NB4 (cell line): ENCODE results near the gene CASZ1.

Experiments
- DNase-seq: peaks from one replicate; pipeline ENCODE4 v3.0.0; 2010; ENCODE audit warnings: low read depth
- H3K4me3 ChIP-seq: one replicate; pipeline ENCODE4 v1.5.1; 2011; ENCODE audit warnings: mild to moderate bottlenecking, low read depth, low read length, moderate library complexity
- MYC ChIP-seq: IDR thresholded peaks from 2 replicates; pipeline ENCODE4 v1.6.1; 2011; ENCODE audit warnings: low read depth, low read length
- POLR2A ChIP-seq: IDR thresholded peaks from 2 replicates; pipeline ENCODE4 v1.6.1; 2011; ENCODE audit warnings: mild to moderate bottlenecking; ENCODE audit not compliant: insufficient read length; ENCODE audit errors: extremely low read depth
- TF ChIP-seq, protein P1 (sequence below): IDR thresholded peaks from one replicate; pipeline ENCODE4 v1.5.1; 2012; ENCODE audit warnings: low read depth, low read length
- TF ChIP-seq, protein P2 (sequence below): IDR thresholded peaks from 2 replicates; pipeline ENCODE4 v1.6.1; 2011; ENCODE audit warnings: low read depth, low read length

The CASZ1 gene

DNA sequence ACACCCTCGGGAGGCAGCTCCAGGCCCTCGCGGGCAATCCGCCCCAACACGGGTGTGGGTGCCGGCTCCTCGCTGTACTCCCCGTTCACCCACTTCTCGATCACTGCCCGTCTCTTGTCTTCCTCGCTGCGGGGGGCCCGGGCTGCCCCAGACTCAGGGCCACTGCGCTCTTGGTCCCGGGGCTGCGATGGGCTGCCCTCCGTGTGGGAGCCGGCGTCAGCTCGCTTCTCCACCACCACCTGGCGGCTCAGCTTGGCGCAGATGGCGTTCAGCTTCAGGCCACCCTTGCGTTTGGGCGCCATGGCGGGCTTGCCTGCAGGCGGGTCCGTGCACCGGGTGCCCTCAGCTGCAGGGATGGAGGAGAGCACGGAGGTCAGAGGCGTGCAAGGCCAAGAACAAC is 131.2 kb downstream of the CASZ1 start:
- TF ChIP-seq POLR2A = no peak
- no peak for TF ChIP-seq MYC
- TF ChIP-seq, protein P1, sequence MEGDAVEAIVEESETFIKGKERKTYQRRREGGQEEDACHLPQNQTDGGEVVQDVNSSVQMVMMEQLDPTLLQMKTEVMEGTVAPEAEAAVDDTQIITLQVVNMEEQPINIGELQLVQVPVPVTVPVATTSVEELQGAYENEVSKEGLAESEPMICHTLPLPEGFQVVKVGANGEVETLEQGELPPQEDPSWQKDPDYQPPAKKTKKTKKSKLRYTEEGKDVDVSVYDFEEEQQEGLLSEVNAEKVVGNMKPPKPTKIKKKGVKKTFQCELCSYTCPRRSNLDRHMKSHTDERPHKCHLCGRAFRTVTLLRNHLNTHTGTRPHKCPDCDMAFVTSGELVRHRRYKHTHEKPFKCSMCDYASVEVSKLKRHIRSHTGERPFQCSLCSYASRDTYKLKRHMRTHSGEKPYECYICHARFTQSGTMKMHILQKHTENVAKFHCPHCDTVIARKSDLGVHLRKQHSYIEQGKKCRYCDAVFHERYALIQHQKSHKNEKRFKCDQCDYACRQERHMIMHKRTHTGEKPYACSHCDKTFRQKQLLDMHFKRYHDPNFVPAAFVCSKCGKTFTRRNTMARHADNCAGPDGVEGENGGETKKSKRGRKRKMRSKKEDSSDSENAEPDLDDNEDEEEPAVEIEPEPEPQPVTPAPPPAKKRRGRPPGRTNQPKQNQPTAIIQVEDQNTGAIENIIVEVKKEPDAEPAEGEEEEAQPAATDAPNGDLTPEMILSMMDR = no peak
- TF ChIP-seq, protein P2, sequence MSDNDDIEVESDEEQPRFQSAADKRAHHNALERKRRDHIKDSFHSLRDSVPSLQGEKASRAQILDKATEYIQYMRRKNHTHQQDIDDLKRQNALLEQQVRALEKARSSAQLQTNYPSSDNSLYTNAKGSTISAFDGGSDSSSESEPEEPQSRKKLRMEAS = no peak
- no peak for DNase-seq
- H3K4me3 ChIP-seq = no peak overlapping the region

DNA sequence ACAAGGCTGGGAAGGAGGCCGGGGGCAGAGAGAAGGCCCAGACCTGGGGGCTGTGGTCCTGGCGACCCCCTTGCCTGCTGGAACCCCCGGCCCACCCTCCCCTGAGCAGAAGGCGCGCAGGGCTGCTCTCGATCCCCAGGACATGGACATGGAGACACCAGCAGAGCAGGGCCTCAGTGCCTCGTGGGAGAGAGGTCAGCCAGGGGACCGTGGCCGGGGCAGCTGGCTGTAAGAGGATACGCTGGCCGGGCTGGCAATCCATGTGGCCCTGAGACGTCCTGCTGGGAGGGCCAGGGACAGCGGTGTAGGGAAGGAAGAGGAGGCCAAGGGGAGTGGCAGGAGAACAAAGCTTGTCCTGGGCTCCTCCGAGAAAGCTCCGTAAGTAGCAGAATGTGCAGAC is 132.2 kb downstream of the CASZ1 start:
- DNase-seq = no peak
- H3K4me3 ChIP-seq = no peak overlapping the region
- TF ChIP-seq, protein P1 = no peak
- TF ChIP-seq MYC (no peak), POLR2A (no peak)
- TF ChIP-seq, protein P2 = no peak

DNA sequence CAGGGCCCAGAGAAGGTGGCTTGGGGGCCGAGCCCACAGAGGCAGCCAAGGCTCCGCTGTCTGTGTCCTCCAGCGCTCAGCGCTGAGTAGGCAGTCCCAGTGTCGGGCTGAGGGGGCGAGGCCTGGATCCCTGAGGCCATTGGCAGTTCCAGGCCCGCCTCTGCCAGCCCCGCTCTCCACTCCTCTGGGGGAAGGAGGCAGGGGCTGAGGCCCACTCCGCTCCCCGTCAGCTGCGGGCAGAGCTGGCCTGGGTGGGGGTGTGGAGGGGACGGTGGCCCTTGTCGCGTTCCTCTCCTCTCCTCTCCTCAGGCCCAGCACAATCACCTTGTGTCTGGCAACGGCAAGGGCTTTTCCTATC is 132.8 kb downstream of the CASZ1 start:
- H3K4me3 ChIP-seq = no peak overlapping the region
- TF ChIP-seq, protein P2 = no peak
- TF ChIP-seq MYC = no peak
- TF ChIP-seq, protein P1 = no peak
- no peak for TF ChIP-seq POLR2A
- DNase-seq = no peak

DNA sequence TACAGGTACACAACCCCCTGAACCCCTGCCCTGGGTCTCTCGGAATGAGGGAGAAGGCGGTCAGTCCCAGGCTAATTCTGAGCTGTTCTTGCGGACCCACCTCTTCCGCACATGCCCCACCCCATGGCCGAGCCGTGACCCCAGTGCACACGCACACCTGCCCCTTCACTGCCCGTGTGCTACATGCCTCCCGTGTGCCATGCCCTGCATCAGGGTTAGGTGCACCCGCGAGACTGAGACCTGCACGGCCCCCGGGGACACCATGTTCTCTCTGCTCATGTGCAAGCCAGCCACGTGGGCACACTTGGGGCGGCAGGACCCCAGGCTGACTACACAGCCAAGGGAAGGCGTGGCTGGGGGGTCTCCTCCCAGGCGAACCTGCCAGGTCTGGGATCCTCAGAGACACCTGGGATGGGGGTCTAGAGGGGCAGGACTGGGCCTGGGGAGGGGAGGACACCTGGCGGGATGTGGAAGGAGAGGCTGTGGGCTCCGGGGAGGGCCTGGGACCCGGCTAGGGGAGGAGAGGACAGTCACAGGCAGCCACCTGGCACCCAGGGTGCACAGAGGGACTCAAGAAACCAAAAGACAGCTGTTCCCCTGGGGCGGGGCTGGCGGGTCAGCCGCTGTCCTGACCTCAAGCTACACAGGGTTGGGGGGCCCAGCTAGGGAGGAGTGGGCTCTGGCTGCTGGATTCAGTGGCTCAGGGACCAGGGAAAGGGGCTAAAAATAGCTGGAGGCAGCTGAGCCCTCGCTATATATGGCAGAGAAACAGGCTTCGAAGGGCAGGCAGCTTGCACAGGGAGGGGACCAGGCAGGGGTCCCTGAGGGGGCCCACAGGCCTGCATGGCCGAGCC is 133.4 kb downstream of the CASZ1 start:
- no peak for DNase-seq
- no peak overlapping the region for H3K4me3 ChIP-seq
- TF ChIP-seq, protein P2 = no peak
- TF ChIP-seq POLR2A (no peak), MYC (no peak)
- TF ChIP-seq, protein P1 = no peak

DNA sequence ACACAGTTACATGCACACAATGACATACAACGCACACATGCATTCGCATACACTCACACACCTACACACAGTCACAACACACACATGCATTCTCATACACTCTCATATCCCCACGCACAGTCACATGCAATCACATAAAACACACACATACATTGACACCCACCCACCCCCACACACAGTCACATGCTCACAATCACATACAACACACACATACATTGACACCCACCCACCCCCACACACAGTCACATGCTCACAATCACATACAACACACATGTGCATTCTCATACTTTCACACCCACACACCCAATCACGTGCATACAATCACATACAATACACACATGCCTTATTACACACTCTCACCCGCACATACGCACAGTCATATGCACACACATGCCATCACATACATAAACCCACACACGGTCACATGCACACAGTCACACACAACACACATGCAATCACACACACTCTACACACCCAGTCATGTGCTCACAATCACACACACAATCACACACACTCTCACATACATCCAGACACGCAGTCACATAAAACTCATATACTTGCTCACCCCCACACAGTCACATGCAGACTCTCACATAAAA is 134.3 kb downstream of the CASZ1 start:
- no peak for DNase-seq
- TF ChIP-seq MYC (no peak), POLR2A (no peak)
- TF ChIP-seq, protein P1 = no peak
- TF ChIP-seq, protein P2 = no peak

More for the DNA sequence above, 134.3 kb downstream of the CASZ1 start:
- no peak overlapping the region for H3K4me3 ChIP-seq
